SKM-1 treated with dmso at 0.1 percent for 144 hours (cell line): ENCODE data around the gene FPR1.
"Not testable (repeated sequence)": the region's sequence is repeated elsewhere in the genome, so short reads cannot be mapped to it uniquely, and the experiment has no call there.

Experiments
- DNase-seq: peaks from one replicate; lab custom pipeline; 2025; ENCODE audit not compliant: unreplicated experiment; lab: John Stamatoyannopoulos, UW

Gene FPR1

DNA sequence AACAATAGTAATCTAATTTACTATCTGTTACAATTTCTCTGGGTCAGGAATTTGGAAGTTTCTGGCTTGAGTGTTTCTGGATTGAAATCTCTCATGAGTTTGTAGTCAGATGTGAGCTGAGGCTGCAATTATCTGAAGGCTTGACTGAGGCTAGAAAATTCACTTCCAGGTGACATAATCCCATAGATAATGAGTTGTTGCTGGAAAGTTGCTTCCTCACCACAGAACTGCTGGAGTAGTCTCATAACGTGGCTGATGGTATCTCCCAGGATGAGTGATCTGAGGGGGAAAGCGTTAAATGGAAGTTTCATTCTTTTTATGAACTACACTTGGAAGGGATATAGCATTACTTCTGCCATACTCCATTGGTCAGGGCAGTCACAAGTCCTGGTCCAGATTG, 28.0 kb upstream of the FPR1 start:
- DNase-seq, result no peak

DNA sequence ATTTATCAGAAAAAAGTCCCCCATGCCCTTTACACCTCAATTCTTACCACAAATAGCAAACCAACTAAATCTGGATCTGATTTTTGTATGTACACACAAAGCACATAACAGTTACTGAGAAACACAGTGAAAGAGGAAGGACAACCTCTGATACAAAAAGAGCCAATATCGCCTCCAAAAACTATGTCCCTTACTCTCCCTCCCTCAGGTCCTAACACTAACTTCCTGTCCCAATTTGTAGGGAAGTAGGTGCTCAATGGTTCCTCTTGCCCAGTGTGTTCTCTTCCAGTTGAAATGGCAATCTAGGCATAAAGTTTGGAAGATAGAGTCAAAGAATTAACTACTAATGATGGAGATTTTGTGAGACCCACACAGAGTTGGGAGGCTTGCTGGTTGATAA, 27.5 kb upstream of the FPR1 start:
- no peak for DNase-seq

DNA sequence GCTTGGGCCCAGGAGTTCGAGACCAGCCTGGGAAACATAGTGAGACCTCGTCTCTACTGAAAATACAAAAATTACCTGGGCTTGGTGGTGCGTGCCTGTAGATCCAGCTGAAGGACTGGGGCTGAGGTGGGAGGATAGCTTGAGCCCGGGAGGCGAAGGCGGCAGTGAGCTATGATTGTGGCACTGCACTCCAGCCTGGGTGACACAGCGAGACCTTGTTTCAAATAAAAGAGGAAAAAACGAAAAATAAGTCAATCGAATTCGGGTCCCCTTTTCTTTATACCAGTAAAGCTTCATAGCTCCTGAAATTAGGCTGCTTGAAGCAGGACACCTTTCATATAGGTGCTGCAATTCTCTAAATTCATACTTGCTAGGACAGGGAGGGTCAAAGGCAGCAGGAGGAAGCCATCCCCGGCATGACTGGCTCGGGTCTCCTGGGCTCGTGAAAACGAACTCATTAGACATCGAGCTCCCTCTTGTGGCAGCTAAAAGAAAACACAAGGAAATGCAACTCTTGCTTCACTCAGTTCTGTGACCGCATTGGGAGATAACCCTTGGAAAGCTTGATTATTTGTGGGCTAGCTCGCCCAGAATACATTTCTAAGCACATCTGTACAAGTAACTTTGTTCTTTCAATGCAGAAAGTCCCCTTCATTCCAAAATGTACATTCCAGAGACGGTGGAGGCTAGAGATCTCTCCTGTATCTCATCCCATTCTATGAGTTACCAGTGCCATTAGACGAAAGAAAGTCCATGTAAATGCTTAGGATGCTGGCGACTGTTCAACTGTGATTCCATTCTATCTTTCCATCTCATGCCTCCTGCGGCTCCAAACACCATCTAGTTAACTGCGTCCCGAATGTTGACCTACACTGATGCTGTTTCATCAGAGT, 26.1 kb upstream of the FPR1 start:
- DNase-seq, result peak; percentile 38

DNA sequence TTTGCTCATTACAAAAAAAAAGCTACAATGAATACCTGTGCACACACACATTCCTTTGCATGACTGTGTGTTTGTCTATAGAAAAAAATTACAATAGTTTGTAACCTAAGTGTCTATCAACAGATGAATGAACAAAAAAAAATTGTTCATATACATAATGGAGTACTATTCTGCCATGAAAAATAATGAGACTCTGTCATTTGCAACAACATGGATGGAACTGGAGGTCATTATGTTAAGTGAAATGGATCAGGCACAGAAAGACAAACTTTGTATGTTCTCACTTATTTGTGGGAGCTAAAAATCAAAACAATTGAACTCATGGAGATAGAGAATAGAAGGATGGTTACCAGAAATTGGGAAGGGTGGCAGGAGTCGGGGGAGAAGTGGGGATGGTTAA, 24.9 kb upstream of the FPR1 start:
- not testable (repeated sequence) for DNase-seq

DNA sequence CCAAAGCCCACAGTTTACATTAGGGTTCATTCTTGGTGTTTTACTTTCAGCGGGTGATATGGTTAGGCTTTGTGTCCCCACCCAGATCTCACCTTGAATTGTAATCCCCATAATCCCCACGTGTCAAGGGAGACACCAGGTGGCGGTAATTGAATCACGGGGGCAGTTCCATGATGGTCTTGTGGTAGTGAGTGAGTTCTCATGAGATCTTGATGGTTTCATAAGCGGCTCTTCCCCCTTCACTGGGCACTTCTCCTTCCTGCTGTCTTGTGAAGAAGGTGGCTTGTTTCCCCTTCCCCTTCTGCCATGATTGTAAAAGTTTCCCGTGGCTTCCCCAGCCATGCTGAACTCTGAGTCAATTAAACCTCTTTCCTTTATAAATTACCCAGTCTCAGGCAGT, 21.3 kb upstream of the FPR1 start:
- peak; percentile 13 for DNase-seq

DNA sequence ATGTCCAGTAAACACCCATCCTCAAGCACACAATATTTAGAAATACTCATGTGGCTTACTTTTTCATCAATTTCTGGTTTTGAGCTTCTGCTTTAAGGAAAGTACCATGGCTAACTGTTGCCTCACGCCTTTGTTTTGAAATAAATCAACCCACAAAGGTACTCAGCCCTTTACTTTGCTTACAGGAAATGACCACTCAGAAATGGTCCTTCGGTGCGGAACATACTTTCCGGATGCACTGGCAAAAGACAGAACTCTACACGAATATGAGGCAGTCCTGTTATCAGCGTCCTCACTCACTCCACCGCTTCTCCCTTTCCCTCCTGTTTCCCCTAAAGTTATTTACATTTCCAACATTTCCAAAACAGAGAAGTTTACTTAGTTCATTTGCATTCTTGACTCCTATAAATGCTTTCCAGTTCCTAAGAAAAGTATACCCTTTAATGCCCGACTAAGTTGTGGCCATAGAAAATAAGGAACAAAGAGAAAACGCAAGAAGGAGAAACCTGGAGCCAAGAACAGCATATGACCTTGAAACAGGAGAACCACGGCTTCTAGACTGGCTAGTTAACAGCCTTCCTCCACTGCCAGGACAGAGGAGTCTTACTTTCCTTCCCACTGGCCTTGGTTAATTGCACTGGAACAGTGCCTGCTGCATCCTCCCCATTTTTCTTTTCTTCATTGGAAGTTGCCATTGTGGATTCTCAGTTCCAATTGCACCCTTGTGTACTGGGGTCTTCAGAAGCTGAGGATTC, 19.9 kb upstream of the FPR1 start:
- DNase-seq, result peak; percentile 79

DNA sequence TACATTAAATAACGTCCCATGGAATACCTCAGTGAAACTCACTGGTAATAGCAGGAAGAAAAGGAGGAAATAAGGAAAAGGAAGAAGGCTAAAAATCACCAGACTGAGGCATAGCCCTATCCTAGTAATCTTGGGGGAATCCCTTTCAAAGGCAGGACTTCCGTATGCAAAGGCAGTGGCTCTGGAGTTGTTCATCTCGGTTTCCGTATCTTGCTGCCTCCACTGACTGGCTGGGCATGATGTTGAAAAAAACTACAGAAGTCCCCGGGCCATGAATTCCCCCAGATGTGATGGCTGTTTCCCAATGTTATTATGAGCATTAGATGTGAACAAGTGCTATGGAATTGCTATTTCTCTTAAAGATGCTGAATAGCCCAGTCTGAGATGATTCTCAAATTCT, 14.8 kb upstream of the FPR1 start:
- DNase-seq, result no peak

DNA sequence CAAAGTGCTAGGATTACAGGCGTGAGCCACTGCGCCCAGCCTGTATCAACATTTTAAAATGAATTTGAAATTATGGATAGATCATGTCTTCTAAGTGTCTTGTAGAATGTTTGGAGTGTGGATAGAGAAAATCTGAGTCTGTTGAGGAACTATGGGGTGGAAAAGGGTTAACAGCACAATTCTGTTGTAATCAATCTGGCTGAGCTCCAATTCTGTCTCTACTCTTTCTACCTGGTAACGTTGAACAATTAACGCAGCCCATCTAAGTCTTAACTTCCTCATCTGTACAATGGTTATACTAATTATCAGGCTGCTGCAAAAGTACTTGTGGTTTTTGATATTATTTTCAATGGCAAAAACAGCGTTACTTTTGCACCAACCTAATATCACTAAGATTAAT, 13.4 kb upstream of the FPR1 start:
- no peak for DNase-seq

DNA sequence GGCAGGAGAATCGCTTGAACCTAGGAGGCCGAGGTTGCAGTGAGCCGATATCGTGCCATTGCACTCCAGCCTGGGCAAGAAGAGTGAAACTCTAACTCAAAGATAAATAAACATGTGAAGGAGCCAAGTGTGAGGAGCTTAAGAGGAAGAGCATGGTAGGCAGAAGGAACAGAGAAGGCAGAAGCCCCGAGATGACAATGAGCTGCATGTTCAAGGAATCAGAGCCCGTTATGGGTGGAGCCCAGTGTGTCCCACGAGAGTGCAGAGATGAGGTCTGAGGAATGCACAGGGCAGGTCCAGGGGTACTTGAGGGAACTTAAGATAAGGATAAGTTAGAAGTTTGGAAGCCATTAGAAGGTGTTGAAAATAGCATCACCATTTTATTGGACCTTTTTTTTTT, 10.0 kb upstream of the FPR1 start:
- DNase-seq, result no peak

DNA sequence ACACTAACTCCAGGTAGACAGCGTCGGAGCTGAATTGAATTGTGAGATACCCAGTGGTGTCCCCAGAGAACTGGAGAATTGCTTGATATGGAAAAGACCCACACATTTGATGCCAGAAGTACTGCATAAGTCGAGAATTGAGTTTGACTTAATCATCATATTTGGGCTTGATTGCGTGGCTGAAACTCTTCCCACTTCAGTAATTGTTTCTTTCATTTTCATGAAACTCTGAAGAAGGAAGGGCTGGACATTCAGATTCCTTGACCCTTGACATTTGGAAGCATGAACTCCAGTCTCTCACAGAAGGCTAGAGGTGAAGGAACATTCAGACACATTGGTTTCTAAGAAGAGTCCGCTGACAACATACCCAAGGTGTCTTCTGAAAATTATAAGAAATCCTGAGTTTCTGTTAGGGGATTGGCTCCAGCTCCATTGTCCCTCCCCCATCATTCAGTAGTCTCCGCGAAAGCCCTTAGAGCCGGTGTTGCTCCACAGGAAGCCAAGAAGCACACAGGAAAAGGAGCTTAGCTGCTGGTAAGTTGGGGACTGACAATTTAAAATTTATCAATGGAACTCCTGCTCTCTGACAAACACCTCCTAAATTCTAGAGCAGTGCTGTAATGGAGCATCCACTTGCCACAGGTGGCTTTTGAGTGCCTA, 9.1 kb upstream of the FPR1 start, which contains the start of gene FPR2:
FPR2 (plus strand) TSS at position 484 of the 660 bp plus-strand sequence. CDS start 7,479 bp downstream, outside the sequence.
- peak; percentile 41 for DNase-seq

DNA sequence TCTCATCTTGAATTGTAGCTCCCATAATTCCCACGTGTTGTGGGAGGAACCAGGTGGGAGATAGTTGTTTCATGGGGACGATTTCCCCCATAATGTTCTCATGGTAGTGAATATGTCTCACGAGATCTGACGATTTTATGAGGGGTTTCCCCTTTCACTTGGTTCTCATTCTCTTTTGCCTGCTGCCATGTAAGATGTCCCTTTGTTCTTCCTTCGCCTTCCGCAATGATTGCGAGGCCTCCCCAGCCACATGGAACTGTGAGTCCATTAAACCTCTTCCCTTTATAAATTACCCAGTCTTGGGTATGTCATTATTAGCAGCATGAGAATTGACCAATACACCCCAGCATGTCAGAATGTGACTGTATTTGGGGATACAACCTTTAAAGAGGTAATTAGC, 3.9 kb upstream of the FPR1 start:
- DNase-seq, result no peak

DNA sequence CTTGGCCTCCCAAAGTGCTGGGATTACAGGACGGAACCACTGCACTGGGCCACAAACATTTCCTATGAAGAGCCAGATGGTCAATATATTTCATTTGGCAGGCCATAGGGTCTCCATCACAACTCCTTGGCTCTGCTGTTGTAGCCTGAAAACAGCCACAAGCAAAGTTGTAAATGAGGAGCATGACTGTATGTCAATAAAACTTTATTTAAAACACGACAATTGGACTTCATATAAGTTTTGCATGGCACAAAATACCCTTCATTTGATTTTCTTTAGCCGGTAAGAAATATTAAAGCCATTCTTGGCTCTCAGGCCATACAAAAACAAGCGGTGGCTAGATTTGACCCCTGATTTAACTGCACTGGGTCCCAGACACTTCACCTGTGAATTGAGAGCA, 3.1 kb upstream of the FPR1 start:
- no peak for DNase-seq

DNA sequence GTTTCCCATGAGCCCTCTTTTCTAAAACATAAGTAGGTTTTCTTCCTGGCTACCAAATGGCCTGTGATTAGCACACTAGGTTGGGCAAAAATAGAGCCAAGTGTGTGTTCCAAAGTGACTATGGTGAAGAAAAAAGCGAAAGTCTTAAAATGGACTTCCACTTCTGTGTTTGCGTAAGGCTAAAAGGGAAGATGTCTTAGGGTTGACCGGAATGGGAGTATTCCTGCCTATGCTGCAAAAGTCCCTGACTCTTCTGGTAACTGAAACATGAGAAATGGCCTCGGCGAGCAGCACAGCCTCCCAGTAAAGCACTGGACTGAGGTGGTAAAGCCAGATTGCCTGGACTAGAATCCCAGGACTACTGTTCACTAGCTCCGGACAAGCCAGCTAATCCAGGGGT, 2.4 kb upstream of the FPR1 start:
- DNase-seq, result peak; percentile 42

DNA sequence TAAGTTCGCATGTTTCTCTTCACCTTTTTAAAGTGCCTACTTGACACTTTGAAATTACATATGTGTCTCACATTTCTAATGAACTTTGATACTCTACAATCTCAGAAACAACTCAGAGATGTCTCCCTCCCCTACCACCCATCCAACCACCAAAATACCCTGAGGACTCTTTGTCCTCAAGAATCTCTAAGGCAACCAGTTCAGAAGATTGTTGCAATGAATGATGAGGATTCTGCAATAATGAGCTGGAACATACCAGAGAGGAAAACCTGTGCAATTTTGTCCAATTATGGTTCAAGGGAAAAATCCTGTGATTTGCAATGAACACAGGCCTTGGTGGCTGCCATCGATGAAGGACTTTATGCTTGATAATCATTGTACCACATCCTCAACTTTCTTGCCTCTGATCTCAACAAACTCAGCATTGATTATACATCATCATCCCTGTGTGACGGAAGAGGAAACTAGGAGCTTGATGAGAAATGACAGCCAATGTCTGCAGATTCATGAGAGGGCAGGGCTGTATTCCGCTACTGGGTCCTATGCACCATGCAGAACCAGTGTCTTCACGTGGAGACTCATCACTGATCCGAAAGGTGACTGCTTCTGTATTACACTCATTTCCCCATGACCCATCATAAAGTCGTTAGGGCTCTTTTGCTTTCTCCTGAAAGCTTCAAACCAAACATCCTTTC, 1.1 kb downstream of the FPR1 start:
- no peak for DNase-seq

DNA sequence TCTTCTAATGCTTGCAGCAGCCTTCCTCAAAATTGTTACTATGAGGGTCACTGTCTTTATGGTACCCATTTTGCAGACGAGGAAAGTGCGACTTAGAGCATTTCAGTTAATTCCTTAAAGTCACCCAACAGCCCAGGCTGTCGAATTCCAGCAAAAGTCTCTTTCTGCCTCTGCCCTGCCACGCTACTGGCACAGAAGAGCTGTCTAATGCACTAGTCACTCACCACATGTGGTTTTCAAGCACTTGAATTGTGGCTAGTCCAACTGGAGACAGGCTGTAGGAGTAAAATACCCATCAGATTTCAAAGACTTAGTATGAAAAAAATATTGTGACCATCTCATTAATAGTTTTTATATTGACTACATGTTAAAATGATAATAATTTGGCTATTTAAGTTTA, 1.7 kb downstream of the FPR1 start:
- DNase-seq, result no peak

DNA sequence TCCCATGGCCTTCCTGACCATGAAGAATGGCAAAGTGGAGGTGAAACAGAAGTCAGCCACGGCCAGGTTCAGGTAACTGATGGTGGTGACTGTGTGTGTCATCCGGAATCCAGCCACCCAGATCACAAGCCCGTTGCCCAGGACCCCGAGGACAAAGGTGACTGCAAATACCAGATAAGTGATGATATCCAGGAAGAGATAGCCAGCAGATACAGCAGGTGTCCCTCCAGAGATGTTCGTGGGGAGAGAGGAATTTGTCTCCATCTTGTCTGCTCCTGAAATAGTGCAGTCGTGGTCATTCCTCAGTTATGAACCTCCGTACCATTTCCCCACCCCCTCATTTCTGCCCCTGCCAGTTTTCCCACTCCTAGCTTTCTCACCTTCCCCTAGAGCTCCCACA, 4.9 kb downstream of the FPR1 start:
- no peak for DNase-seq

DNA sequence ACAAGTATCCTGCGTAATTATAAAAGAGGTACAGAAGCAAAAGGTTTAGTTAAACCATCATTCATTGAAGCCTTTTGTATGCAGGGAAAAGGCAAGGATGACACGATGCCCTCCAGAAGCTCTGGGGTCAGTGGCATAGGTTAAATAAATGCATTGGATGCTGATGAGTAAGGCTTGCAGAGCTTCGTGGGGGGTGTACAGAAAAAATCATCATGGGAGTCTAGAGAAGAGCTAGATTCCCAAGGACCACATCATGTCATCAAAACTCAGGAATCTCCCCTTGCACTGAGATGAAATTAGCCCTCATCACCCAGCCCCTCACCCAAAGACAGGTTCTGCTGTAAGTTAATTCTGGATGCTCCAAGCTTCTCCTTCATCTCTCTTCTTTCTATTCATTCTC, 8.3 kb downstream of the FPR1 start:
- DNase-seq, result no peak

DNA sequence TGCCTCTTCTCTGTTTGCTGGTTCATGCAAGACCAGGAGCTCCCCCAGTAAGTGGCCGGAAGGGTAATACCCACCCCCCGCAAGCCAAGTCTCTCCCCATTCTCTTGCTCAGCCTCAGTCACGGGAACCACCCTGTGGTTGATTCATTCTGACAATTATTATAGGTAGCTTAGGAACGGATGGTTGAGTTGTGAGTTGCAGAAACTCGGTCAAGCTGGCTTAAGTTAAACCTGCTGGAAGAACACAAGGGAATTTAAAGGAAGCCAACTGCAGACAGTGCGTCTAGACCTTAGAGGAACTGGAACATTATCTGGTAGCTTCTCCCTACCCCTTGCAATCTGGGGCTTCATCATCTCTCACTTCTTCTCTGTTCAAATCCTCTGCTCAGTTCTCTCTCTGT, 8.9 kb downstream of the FPR1 start:
- DNase-seq, result no peak

DNA sequence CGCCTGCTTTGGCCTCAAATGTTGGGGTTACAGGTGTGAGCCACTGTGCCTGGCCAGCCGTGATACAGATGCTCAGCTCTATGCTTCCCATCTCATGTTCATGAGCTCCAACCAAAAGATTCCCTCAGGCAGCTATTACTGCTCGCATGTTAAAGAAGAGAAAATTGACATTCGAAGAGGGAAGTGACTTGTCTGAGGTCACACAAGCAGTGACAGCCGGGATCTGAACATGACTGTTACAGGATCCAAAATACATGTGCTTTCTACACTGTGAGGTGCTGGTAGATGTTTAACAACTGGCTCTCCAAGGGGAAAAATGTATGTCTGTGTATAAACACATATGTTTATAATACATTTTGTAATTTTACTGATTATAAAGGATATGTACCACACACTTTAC, 11.3 kb downstream of the FPR1 start:
- no peak for DNase-seq

DNA sequence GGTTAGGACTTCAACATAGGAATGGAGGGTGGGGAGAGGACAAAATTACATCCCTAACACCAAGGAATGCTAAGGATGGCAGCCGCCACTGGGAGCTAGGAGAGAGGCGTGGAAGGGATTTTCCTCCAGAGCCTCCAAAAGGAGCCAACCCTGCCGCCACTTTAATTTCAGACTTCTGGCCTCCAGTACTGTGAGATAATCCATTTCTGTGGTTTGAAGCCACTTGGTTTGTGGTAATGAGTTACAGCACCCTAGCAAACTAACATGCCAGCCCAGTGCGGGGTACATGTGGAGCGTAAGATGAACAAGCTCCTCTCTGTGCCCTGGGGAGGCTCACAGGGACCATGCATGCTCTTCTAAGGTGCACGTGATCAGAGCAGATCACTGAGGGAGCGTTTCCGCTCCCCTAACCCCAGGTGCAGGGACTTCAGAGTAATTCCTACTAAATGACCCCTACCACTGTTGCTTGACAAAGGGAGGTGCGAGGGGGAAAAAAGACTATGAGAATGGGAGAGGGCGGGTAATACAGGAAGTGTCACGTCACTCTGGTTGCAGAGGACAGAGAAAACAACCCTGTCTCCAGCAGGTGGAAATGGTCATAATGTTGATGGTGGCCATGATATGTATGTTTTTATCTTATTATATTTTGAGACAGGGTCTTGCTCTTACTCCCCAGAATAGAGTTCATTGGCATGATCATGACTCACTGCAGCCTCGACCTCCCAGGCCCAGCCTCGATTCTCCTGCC, 12.0 kb downstream of the FPR1 start:
- no peak for DNase-seq
